Erythroblast (primary cell): Measurements from ENCODE around the gene YY2.

ENCODE experiments used
- GATA1 ChIP-seq: IDR thresholded peaks from 2 replicates; pipeline ENCODE4 v1.6.1; 2011; ENCODE audit warnings: low read depth, mild to moderate bottlenecking, control low read depth, low read length, moderate library complexity
- POLR2A ChIP-seq: IDR thresholded peaks from 2 replicates; pipeline ENCODE4 v1.6.1; 2011; ENCODE audit warnings: mild to moderate bottlenecking, low read length

DNA sequence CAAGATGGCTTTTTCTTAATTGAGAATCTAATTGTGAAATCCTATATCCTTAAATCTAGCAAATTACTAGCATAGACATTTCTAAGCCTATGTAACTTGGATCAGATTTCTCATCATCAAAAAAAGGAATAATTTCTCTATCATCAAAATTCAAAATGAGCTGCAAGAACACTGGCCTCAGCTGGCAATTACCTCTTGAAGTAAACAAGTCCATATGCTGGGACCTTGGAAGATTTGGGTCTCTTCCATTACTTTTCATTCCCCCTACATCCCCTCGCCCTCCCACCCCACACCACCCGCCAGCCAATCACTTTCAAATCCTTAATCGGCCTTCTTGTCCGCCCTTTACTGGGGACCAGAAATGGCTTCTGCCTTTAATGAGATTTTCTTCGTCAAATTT is 39.7 kb upstream of the YY2 start:
- TF ChIP-seq POLR2A, result no peak
- TF ChIP-seq GATA1, result no peak
